Nephron (organoid): ENCODE data around the gene ADAP1.

ENCODE experiments used
- H3K27ac Mint-ChIP-seq, 3 experiments: 2 replicates each; pipeline ENCODE4 v1.8.0; 2020; ENCODE audit warnings: mixed read lengths in 3 of 3, mild to moderate bottlenecking in 2 of 3, moderate library complexity in 1 of 3
- H3K27me3 Mint-ChIP-seq: 2 replicates; pipeline ENCODE4 v1.8.0; 2021; ENCODE audit warnings: low read depth, mild to moderate bottlenecking, moderate library complexity, mixed read lengths
- H3K36me3 Mint-ChIP-seq: 2 replicates; pipeline ENCODE4 v1.8.0; 2020; ENCODE audit warnings: low read depth, mixed read lengths
- H3K4me1 Mint-ChIP-seq: 2 replicates; pipeline ENCODE4 v1.8.0; 2020; ENCODE audit warnings: mixed read lengths
- H3K4me3 Mint-ChIP-seq, 3 experiments: 2 replicates each; pipeline ENCODE4 v1.8.0; 2020; ENCODE audit warnings: mild to moderate bottlenecking in 3 of 3, mixed read lengths in 3 of 3, moderate library complexity in 2 of 3
- H3K9me3 Mint-ChIP-seq: 2 replicates; pipeline ENCODE4 v1.8.0; 2020; ENCODE audit warnings: mixed read lengths
- TF ChIP-seq, protein P1 (sequence below), 3 experiments: fragments of 200-600 bp; sonication (generic); IDR thresholded peaks; one replicate each; pipeline ENCODE4 v1.5.0; 2021; ENCODE audit warnings: antibody characterized with exemption in 3 of 3; ENCODE audit not compliant: unreplicated experiment in 3 of 3

The ADAP1 gene

GRCh38 chr7:979886-980571, 25.5 kb upstream of the ADAP1 start:
- H3K9me3 Mint-ChIP-seq, result no peaks in the 10 kb centered on the region
- TF ChIP-seq, protein P1, sequence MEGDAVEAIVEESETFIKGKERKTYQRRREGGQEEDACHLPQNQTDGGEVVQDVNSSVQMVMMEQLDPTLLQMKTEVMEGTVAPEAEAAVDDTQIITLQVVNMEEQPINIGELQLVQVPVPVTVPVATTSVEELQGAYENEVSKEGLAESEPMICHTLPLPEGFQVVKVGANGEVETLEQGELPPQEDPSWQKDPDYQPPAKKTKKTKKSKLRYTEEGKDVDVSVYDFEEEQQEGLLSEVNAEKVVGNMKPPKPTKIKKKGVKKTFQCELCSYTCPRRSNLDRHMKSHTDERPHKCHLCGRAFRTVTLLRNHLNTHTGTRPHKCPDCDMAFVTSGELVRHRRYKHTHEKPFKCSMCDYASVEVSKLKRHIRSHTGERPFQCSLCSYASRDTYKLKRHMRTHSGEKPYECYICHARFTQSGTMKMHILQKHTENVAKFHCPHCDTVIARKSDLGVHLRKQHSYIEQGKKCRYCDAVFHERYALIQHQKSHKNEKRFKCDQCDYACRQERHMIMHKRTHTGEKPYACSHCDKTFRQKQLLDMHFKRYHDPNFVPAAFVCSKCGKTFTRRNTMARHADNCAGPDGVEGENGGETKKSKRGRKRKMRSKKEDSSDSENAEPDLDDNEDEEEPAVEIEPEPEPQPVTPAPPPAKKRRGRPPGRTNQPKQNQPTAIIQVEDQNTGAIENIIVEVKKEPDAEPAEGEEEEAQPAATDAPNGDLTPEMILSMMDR (IDR thresholded peaks at IDR 0.05; ENCODE audit: unreplicated experiment in 3 of 3), result no peak
- H3K27me3 Mint-ChIP-seq, result no peaks in the 10 kb centered on the region
- H3K4me3 Mint-ChIP-seq, result peak overlapping the region in 2 of 3 experiments; percentile 5 to 36
- peak overlapping the region; percentile 28 to 69 (median 59) for H3K27ac Mint-ChIP-seq
- no peaks in the 10 kb centered on the region for H3K36me3 Mint-ChIP-seq
- H3K4me1 Mint-ChIP-seq, result peaks cover 13% of the 10 kb centered on the region

GRCh38 chr7:979151-979550, 24.7 kb upstream of the ADAP1 start:
- TF ChIP-seq, protein P1 (IDR thresholded peaks at IDR 0.05; ENCODE audit: unreplicated experiment in 3 of 3), result no peak
- Mint-ChIP-seq H3K27ac (peak overlapping the region in 2 of 3 experiments; percentile 48 to 59), H3K27me3 (no peaks in the 10 kb centered on the region), H3K36me3 (no peaks in the 10 kb centered on the region), H3K9me3 (no peaks in the 10 kb centered on the region), H3K4me3 (peak overlapping the region in 1 of 3 experiments; percentile 24), H3K4me1 (peaks cover 13% of the 10 kb centered on the region)

DNA sequence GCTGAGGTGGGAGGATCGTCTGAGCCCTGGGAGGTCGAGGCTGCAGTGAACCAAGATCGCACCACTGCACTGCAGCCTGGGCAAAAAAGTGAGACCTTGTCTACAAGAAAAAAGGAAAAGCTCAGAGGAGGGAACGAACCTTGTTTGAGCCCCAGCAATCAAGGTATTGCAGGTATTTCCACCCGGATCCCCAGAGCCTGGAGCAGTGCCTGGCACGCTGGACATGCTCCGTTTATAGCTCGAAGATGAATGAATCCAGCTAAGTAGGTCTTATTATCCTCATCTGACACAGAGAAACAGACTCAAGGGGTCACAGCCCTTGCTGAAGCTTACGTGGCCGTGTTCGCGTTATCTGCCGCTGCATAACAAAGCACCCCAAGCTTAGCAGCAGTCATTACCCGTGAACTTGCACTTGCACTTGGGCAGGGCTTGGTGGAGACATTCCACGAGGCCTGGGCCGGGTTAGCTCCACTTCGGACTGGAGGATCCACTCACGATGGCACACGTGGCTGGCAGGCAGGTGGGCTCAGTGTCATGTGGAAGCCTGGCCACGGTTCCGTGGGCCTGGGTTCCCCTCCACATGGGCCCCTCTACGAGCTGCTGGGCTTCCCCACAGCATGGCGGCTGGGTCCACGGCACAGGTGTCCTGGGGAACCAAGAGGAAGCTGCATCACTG, 24.1 kb upstream of the ADAP1 start:
- no peaks in the 10 kb centered on the region for H3K9me3 Mint-ChIP-seq
- no peaks in the 10 kb centered on the region for H3K36me3 Mint-ChIP-seq
- H3K4me1 Mint-ChIP-seq, result peaks cover 13% of the 10 kb centered on the region
- peak overlapping the region; percentile 91 to 98 (median 95) for H3K27ac Mint-ChIP-seq
- H3K4me3 Mint-ChIP-seq, result no peak overlapping the region
- H3K27me3 Mint-ChIP-seq, result no peaks in the 10 kb centered on the region
- TF ChIP-seq, protein P1 (IDR thresholded peaks at IDR 0.05; ENCODE audit: unreplicated experiment in 3 of 3), result no peak

GRCh38 chr7:978049-978346, 23.5 kb upstream of the ADAP1 start:
- peak overlapping the region; percentile 38 to 66 (median 58) for H3K4me3 Mint-ChIP-seq
- no peaks in the 10 kb centered on the region for H3K27me3 Mint-ChIP-seq
- H3K9me3 Mint-ChIP-seq, result no peaks in the 10 kb centered on the region
- peak overlapping the region; percentile 91 to 98 (median 95) for H3K27ac Mint-ChIP-seq
- H3K36me3 Mint-ChIP-seq, result no peaks in the 10 kb centered on the region
- H3K4me1 Mint-ChIP-seq, result peaks cover 13% of the 10 kb centered on the region
- TF ChIP-seq, protein P1 (IDR thresholded peaks at IDR 0.05; ENCODE audit: unreplicated experiment in 3 of 3), result no peak

DNA sequence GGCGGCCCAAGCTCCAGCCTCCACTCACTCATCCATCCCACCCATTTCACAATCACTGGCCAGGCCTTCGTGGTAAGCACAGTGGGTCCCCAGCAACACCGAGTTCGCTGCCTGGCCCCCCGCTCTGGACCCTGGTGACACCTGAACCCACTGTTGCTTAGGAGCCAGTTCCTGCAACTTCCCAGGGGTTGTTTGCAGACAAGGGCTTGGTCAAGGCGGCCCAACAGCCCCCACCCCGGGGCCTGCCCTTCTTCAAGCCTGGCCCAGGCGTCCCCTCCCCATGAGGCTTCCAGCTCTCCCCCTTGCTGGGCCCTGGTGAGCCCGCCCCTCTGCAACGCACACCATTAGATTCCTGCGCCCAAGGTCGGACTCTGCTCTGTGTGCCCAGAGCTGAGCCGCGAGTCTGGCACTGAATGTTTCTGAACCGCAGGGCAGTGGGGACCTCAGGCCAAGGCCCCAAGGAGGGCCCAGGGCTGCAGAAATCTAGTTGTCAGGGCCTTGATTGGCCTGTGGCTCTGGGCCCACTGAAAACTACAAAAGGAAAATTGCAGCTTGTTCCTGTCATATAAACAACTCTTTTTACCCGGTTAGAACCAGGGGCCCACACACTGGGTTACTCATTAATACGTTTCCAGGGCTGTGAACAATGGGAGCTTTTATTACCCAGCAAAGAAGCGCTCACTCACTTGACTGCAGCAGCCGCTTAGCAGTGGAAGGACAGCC, 23.0 kb upstream of the ADAP1 start:
- peak overlapping the region; percentile 91 to 98 (median 95) for H3K27ac Mint-ChIP-seq
- peaks cover 4% of the 10 kb centered on the region for H3K36me3 Mint-ChIP-seq
- TF ChIP-seq, protein P1 (IDR thresholded peaks at IDR 0.05; ENCODE audit: unreplicated experiment in 3 of 3), result no peak
- no peaks in the 10 kb centered on the region for H3K9me3 Mint-ChIP-seq
- H3K27me3 Mint-ChIP-seq, result no peaks in the 10 kb centered on the region
- peak overlapping the region; percentile 38 to 85 (median 66) for H3K4me3 Mint-ChIP-seq
- H3K4me1 Mint-ChIP-seq, result peaks cover 13% of the 10 kb centered on the region
